ENCODE measurements around the gene RANBP17. TPM values are rescaled to one million over a fixed set of nuclear protein-coding genes. Genes with fewer than 3 reads are reported as not detected.

The RANBP17 gene
- total and polyA plus RNA-seq, 2 experiments from 2014 or later = 43.8 to 53.1 TPM

GRCh38 chr5:171272996-171273970, 411.5 kb downstream of the RANBP17 start (continued):
- no peak for TF ChIP-seq ZNF462 (CRISPR knock-in tag; IDR thresholded peaks at IDR 0.05)

- Mint-ChIP-seq H3K4me3 (no peak overlapping the region), H3K27me3 (ENCODE audit: insufficient read depth, low read depth, poor library complexity) (no peaks in the 10 kb centered on the region), H3K36me3 (ENCODE audit: low read depth) (peaks cover 4% of the 10 kb centered on the region; the same call in 1 of the 3 replicates), H3K4me1 (peaks cover 6% of the 10 kb centered on the region; the same call in 2 of the 3 replicates), H3K27ac (no peak overlapping the region), H3K9me3 (no peaks in the 10 kb centered on the region)
- Histone ChIP-seq H4K20me1 (replicated peaks; ENCODE audit: insufficient read depth) (no peaks in the 10 kb centered on the region), H3K4me3 (no peak overlapping the region), H3K27me3 (ENCODE audit: insufficient read depth) (no peaks in the 10 kb centered on the region), H3K4me2 (no peak overlapping the region; the same call in 1 of the 2 replicates), H3K36me3 (ENCODE audit: insufficient read depth) (no peaks in the 10 kb centered on the region), H3K9me2 (ENCODE audit: insufficient read depth) (peaks cover 5% of the 10 kb centered on the region; the same call in 1 of the 2 replicates), H3F3A (replicated peaks; ENCODE audit: low read depth) (no peaks in the 10 kb centered on the region), H3K4me1 (ENCODE audit: insufficient read depth) (peaks cover 11% of the 10 kb centered on the region), H3K27ac (ENCODE audit: low read depth) (no peak overlapping the region), H2AFZ (no peak overlapping the region), H3K79me2 (replicated peaks; ENCODE audit: insufficient read depth) (no peaks in the 10 kb centered on the region)
- DNase-seq (ENCODE audit: low spot score) (no peak), ATAC-seq (no peak)
- TF ChIP-seq CTCF (conservative IDR thresholded peaks at IDR 0.05; ENCODE audit: low read depth in 2 of 2) = no peak
Measured at GRCh38 chr5:171275841-171276544, 414.2 kb downstream of the RANBP17 start.

All from GM23338 (cell line).